T47D (cell line): ENCODE data around the gene CEBPB.
"Not testable (repeated sequence)": the region's sequence is repeated elsewhere in the genome, so short reads cannot be mapped to it uniquely, and the experiment has no call there.

ENCODE experiments used
- DNase-seq, 2 experiments: peaks; one replicate each; pipeline versions ENCODE4 v3.0.0 to v3.0.0-alpha.2; 2011 to 2012; ENCODE audit warnings: low read depth in 1 of 2, low spot score in 1 of 2
- JUND ChIP-seq: IDR thresholded peaks from 2 replicates; pipeline ENCODE4 v1.6.1; 2012; ENCODE audit warnings: low read depth
- in situ Hi-C: cut with HindIII; loops from 2 replicates; pipeline ENCODE4 v1.10.0; 2016; ENCODE audit warnings: low sequenced_read_pairs, low pct_unique_long_range_greater_than_20kb

CEBPB gene

DNA sequence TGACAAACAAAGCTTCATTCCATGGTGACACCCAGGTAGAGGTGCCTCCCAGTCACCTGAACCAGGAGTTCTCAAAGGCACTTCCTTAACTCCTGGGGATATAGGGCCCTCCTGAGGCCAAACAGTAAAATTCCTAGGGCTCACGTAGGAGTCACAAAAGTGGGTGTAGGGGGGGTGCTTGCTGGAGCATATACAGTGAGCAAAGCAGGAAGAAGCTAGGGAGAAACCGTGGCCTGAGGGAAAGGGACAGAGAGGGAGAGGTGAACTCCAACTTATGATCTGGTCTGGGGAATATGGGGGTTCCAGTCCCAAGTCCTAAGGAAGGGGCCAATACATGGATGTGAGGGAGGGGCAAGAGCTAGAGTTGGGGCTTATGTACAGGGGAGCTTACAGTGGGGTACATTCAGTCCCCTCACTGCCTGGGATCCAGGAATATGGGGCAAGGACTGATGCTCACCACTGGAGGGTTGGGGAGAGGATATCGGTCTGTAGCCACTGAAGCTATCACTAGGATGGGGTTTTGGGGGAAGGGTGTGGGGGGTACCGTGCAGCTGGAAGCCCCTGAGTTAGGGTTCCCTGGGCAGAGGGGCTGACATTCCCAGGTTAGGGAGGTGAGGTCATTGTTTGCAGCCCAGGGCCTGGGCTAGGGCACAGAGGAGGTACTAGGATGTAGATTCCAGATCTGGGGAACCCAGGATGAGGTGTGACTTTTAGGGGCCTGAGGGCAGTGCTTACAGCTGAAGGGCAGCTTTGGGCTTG, 38.1 kb upstream of the CEBPB start:
- DNase-seq, result peak in 1 of 2 experiments; percentile 82
- TF ChIP-seq JUND, result no peak
- in situ Hi-C loops, result no loop called here

DNA sequence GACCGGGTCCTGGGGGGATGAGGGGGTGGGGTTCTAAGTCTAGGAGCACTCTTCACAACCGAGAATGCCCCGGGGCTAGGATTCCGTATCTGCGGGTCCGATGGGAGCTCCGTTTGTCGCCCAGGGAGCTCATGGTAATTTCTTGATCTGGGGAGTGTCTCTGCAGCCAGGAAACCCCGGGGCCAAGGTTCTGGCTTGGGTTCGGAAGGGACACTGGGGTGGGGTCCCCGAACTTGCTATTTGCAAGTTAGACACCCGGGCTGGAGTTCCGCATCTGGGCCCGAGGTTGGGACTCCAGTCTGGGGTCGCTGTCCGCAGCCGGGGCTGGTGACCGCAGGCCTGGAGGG, 37.5 kb upstream of the CEBPB start:
- TF ChIP-seq JUND, result no peak
- in situ Hi-C loops, result no loop called here
- no peak for DNase-seq

DNA sequence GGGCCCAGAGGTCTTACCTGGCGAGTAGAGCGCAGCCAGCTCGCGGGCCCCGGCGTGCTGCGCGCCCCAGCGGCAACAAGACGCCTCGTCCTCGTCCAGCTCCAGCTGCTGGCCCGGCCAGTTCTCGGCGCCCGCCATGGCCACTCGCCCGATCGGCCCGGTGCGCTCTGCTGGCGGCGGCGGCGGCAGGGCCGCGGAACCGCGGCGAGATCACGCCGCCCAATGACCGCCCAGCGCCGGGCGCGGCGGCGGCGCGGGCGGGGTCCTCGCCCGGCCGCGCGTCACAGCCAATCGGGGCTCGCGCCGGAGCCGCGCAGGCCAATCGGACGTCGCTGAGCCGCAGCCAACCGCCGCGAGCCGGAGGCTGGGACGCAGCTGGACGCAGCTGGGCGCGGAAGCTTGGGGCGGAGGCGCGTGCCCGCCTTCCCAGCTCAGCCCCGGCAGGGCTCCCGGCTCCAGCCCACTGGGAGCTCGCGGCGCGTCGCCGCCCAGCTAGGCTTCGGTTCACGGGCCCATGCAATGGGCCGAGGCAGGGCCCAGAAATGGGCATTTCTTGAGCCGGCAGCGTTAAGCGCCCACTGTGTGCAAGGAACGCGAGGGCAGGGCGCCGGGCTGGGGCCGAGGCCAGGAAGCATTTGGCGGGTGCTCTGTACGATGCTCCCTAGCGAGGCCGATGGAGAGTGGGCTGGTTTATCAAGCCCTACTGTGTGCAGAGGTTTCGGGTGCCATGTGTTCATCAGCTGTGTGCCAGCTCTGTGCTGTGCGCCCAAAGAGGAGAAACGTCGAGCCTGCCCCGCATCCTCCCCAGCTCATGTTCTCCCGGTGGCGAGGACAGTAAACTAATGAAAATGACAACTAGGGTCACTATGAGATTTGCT, 36.9 kb upstream of the CEBPB start, which contains the start of gene PEDS1:
TSS of gene PEDS1 (minus strand) at position 224 of the 878 bp plus-strand sequence. CDS start at position 138, 86 bp downstream.
- in situ Hi-C loops, result no loop called here
- no peak for TF ChIP-seq JUND
- DNase-seq, result peak; percentile 94 to 100

DNA sequence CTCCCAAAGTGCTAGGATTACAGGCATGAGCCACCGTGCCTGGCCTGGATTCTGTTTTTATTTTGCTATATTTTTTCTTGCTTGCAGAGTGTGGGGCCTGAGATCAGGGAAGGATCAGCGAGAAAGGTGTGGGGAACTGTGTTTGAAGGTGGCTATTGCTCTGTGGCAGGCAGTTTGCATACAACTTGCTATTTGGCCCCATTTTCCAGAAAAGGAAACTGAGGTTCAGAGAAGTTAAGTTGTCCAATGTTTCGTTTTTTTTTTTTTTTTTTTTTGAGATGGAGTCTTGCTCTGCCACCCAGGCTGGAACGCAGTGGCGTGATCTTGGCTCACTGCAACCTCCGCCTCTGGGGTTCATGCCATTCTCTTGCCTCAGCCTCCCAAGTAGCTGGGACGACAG, 29.1 kb upstream of the CEBPB start:
- in situ Hi-C loops, DNase-seq: not testable (repeated sequence)

DNA sequence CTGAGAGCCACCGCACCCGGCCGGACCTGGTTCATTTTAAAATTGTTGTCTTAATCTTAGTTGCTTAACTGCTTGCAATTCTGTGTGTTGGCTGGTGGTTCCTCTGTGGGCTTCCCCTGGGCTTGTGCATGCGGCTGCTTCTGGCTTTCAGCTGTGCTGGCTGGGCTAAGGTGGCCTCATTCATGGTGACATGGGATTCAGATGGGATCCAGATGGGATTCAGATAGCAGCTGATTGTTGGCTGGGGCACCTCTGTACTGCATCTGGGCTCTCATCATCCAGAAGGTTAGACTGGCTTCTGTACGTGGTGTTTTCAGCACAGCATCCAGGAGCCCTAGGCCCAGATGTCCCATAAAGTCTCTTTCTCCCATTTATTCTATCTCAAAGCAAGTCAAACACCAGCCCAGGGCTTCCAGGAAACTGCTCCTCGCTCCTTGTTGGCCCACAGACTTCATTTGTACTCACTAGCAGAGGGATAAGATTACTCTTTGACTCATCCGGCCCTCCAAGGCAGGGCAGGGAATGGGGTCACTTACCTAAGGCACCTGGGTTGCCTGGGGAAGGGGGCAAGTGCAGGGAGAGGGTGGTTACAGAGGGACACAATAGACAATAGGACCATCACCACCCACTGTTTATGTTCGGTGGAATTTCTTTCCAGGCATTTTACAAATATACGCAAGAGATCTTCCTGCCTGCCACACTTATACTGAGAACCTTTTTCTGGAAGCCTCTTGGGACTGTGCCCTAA, 26.9 kb upstream of the CEBPB start:
- in situ Hi-C loops, result no loop called here
- DNase-seq, result no peak
- no peak for TF ChIP-seq JUND

DNA sequence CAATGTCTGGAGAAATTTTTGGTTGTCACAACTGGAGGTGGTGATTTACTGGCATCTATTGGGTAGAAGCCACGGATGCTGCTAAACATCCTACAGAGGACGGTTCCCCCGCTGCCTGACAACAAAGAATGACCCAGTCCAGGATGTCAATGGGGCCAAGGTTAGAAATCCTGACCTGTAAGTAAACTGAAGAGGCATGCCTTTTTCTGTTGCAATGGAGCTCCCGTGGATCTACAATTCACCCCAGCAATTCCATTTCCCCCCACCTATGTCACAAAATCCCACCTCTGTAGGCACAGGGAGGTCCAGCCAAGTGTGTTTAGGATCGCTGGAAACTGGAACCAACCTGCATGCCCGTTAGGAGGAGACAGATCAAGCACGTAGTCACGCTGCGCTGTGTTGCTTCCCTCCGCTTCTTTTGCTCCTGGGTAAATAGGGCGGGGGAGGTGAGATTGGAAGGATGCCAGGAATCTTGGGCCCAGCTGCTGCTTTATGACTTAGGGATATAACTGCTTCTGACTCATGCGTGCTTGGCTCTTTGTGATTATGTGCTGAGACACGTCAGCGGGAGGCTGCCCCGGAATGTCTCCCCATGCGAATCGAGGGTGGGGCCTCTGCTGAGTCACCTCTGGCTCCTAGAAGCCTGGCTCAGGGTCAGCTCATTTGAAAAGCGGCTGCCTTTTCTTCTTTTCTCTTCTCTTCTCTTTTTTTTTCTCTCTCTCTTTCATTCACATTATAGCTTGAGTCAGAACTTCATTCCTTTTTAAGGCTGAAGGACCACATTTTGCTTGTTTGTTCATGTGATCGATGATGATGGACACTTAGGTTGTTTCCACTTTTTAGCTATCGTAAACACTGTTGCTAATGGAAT, 24.7 kb upstream of the CEBPB start:
- peak; percentile 83 to 96 for DNase-seq
- TF ChIP-seq JUND, result peak; percentile 91
- in situ Hi-C loops, result no loop called here

DNA sequence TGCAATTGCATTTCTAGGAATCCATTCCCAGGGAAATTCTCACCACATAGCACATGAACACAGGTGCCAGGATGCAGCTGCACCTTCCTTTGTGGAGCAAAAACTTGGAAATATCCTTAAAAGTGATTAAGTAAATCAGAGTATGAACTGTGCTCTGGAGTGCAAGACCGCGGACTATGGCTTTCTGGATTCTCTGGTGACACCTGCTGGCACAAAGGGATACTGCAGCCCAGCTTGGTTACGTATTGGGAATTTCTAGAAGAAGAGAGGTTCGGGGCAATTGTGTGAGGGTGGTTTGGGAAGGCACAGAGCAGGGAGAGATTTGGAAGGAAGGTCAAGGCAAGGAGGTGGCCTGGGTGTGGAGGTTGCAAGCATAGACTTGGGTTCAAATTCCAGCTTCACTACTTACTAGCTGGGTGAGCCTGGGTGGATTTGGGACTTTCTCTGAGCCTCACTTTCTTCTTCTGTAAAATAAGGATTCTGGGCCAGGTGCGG, 21.3 kb upstream of the CEBPB start:
- peak; percentile 76 to 86 for DNase-seq
- TF ChIP-seq JUND, result no peak
- in situ Hi-C loops, result no loop called here

DNA sequence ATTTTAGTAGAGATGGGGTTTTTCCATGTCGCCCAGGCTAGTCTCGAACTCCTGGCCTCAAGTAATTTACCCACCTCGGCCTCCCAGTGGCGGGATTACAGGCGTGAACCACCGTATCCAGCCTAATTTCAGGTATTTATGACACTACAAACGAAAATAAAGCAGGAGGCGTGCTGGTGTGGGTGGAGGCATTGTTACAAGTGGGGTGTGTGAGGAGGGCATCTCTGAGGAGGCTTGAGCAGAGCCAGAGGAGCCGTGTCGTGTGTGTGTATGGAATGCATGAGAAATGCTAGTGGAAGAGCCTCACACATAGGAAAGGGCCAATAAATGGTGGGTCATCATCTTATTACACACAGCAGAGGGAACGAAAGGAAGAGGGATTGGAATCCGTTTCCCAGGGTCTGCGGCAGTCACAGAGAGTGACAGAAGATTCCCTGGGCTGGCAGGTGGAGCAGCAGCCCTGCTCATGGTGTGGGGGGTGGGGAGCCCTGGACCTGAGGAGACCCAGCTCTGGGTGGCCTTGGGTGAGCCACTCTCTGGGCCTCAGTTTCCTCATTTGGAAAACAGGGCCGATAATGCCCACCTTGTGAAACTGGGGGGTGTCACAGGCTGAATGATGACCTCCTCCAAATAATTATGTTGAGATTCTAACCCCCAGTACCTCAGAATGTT, 19.9 kb upstream of the CEBPB start:
- in situ Hi-C loops, result no loop called here
- TF ChIP-seq JUND, result no peak
- DNase-seq, result no peak

DNA sequence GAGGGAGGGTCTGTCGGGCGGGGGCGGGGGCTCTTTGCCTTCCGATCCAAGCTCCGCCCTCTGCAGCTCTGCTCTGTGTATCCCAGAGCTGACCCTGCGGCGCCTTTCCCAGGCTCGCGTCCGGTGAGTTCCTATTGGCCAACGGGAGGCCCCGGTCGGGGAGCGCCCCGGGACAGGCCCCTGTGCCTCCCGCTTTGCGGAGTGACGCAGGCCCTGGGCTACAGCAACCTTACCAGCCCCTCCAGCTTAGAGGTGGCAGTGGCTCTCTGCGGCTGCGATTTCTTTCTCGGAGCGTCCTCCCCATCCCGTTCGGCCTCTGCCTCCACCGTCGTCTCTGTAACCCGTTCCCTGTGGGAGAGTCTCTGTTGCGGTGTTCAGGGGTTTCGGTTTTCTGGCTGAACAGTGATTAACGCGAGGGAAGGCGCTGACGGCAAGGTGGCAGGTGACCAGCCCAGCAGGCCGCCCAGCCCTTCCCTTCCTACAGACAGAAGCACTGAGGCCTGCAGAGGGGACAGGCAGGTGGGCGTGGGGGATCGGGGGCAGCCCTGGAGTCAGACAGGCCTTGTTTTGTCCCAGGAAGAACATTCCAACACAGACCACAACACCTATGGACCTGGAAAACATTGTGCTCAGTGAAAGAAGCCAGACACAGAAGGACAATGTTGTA, 18.1 kb upstream of the CEBPB start:
- in situ Hi-C loops, result no loop called here
- TF ChIP-seq JUND, result no peak
- DNase-seq, result peak; percentile 59 to 70

DNA sequence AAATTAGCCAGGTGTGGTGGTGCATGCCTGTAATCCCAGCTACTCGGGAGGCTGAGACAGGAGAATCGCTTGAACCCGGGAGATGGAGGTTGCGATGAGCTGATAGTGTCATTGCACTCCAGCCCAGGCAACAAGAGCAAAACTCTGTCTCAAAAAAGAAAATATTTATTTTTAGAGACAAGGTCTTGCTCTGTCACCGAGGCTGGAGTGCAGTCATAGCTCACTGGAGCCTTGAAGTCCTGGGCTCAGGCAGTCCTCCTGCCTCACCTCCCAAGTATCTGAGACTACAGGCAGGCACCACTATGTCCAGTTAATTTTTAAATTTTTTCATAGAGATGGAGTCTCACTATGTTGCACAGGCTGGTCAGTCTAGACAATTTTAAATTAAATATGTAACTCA, 16.2 kb upstream of the CEBPB start:
- no peak for DNase-seq
- in situ Hi-C loops, result no loop called here
- TF ChIP-seq JUND, result no peak
